ENCODE results near the gene RASGEF1C.

Gene RASGEF1C

DNA sequence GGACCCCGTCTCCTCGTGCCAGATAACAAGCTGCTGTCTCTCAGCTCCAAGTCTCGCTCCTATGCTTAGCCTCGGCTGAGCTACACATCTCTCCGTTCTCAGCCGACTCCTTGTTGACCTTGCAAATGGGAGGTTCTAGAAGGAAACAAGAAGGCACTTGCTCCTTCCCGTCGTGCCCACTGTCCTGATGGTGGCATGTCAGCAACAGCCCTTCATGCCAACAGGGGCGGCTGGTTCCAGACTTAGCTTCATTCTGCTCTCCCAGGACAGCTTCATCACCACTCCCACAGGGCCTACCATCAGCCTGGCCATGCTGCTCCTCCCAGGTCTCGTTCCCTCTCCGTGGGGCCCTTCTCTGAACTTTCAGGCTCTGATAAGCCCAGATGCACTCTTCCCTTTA is 13.0 kb upstream of the RASGEF1C start:
- ChIA-PET CTCF (interaction anchor here (1.0 kb wide), 1 partner anchor 13 kb away, joined by 3 read pairs; the partner anchor contains the start of gene RASGEF1C), POLR2A (ENCODE audit: low non-redundant PET) (no interaction called here)
- no peak overlapping the region for H3K27ac ChIP-seq
- TF ChIP-seq, protein P1, sequence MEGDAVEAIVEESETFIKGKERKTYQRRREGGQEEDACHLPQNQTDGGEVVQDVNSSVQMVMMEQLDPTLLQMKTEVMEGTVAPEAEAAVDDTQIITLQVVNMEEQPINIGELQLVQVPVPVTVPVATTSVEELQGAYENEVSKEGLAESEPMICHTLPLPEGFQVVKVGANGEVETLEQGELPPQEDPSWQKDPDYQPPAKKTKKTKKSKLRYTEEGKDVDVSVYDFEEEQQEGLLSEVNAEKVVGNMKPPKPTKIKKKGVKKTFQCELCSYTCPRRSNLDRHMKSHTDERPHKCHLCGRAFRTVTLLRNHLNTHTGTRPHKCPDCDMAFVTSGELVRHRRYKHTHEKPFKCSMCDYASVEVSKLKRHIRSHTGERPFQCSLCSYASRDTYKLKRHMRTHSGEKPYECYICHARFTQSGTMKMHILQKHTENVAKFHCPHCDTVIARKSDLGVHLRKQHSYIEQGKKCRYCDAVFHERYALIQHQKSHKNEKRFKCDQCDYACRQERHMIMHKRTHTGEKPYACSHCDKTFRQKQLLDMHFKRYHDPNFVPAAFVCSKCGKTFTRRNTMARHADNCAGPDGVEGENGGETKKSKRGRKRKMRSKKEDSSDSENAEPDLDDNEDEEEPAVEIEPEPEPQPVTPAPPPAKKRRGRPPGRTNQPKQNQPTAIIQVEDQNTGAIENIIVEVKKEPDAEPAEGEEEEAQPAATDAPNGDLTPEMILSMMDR (conservative IDR thresholded peaks at IDR 0.05; ENCODE audit: low read depth), result no peak
- DNase-seq (ENCODE audit: low spot score), result no peak

DNA sequence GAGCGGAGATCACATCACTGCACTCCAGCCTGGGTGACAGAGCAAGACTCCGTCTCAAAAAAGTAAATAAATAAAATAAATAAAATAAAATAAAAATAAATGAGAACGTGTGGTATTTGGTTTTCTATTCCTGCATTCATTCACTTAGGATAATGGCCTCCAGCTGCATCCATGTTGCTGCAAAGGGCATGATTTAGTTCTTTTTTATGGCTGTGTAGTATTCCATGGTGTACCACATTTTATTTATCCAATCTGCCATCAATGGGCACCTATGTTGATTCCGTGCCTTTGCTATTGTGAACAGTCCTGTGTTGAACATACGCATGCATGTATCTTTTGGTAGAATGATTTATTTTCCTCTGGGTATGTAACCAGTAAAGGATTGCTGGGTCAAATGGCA is 8.8 kb upstream of the RASGEF1C start:
- TF ChIP-seq, protein P1 (conservative IDR thresholded peaks at IDR 0.05; ENCODE audit: low read depth), result no peak

DNA sequence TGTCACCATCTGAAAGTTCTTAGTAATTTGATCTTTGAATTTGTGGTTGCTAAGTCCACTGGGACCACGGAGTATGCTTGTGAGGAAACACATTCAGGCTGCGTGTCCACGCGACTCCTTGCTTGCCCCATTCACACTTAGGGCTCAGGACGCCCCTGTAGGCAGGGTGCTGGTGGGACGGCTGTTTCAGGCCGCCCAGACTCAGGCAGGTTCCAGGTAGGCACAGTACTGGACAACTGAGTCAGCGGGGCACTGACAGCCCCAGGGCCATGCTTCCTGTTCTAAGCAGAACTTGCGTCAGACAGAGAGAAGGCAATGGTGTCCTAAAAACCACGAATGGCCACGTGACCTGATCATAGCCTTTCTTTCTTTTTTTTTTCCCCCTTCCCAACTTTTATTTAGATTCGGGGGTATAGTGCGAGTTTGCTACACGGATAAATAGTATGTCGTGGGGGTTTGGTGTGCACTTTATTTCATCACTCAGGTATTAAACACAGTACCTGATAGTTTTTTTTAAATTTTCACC is 7.7 kb upstream of the RASGEF1C start:
- no peak overlapping the region for H3K27ac ChIP-seq
- no peak for DNase-seq (ENCODE audit: low spot score)

More for the DNA sequence above, 8.8 kb upstream of the RASGEF1C start:
- DNase-seq (ENCODE audit: low spot score), result no peak
- ChIA-PET CTCF (no interaction called here), POLR2A (ENCODE audit: low non-redundant PET) (no interaction called here)
- H3K27ac ChIP-seq, result no peak overlapping the region

DNA sequence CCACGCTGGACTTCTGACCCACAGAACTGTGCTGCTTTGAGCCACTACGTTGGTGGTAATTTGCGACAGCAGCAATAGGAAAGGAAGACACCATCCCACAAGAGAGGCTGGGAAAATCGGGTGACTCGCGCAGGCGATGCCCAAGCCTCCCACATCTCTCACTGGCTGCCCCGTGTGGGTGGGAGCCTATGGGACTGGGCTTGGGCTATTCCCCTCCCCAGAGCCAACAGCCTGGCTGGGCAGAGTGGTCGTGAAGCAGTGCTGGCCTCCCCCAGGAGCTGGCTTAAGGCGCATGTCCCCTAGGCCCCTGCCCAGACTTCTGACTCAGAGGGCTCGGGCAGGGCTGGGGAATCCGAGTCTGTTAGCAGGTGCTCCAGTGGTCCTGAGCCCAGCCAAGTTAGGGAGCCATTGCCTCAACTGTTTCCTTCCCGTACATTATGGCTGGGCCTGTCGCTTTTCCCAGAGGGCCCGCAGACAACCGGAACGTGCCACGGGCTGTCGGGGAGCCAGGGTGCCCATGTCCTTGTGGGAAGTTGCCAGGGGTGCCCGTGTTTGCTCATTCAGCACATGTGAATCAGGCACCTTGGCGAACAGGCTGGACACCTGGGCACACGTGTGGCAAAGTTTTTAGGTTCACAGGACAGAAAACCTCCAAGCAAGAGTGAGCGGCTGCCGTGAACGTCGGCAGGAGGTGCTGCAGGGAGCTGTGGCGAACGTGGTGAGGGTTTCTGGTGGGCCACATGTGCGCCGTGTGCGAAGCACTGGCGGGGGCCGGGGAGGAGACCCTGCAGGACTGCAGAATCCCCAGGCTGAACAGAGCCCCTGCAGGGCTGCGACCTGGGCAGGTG is 7.0 kb upstream of the RASGEF1C start:
- TF ChIP-seq, protein P1 (conservative IDR thresholded peaks at IDR 0.05; ENCODE audit: low read depth), result no peak
- no peak overlapping the region for H3K27ac ChIP-seq
- CTCF ChIA-PET, result no interaction called here
- POLR2A ChIA-PET (ENCODE audit: low non-redundant PET), result no interaction called here
- DNase-seq (ENCODE audit: low spot score), result no peak

More for the DNA sequence above, 7.7 kb upstream of the RASGEF1C start:
- TF ChIP-seq, protein P1 (conservative IDR thresholded peaks at IDR 0.05; ENCODE audit: low read depth), result no peak
- ChIA-PET CTCF (no interaction called here), POLR2A (ENCODE audit: low non-redundant PET) (no interaction called here)

DNA sequence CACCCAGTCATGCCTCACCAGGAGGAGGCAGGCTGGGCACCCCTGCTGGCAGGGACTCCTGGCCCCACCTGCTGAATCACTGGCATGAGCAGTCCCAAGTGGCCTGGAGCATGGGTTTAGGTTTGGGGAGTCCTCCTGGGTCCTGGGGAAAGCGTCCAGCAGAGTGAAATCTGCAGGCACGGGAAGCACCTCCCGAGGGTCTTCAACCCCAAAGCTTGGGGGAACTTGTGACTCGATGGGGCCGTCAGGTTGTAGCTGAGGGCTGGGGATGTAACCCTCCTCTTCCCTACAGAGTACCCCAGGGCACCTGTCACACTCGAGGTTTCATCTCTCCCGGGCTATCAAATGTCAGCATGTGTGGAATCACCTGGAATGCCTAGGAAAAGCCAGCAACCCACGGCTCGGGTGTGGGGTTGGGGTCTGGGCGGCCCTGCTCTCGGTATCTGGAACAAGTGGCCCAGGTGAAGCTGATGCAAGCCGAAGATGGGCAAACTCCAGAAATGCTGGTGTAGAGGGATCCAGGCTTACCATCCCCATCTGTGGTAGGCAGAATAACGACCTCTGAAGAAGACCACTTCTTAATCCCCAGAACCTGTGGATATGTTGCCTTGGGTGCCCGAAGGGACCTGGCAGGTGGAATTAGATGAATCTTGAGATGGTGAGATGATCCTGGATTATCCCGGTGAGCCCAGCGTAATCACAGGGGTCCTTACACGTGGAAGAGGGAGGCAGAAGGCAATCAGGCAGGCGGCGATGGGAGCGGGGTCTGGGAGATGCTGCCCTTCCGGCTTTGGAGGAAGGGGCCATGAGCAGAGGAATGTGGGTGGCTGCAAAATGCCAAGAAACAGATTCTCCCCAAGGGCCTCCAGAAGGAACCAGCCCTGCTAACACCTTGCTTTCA is 6.1 kb upstream of the RASGEF1C start:
- ChIA-PET CTCF (no interaction called here), POLR2A (ENCODE audit: low non-redundant PET) (no interaction called here)

More for the DNA sequence above, 6.1 kb upstream of the RASGEF1C start:
- TF ChIP-seq, protein P1 (conservative IDR thresholded peaks at IDR 0.05; ENCODE audit: low read depth), result no peak
- DNase-seq (ENCODE audit: low spot score), result no peak
- no peak overlapping the region for H3K27ac ChIP-seq
